HL-60 (cell line): ENCODE results near the gene SLA2.

Experiments used
- DNase-seq, 2 experiments: peaks; one replicate each; pipeline ENCODE4 v3.0.0-alpha.2; 2010 to 2020; ENCODE audit warnings: low read depth in 1 of 2, low spot score in 1 of 2
- H3K27ac ChIP-seq: fragments of 250-450 bp; sonication (Bioruptor Pico); replicated peaks from 2 replicates; pipeline ENCODE4 v1.5.1; 2020; ENCODE audit warnings: mild to moderate bottlenecking, moderate library complexity
- H3K27me3 ChIP-seq: fragments of 250-450 bp; sonication (Bioruptor Pico); 2 replicates; pipeline ENCODE4 v1.5.1; 2021; ENCODE audit warnings: mild to moderate bottlenecking, moderate library complexity; ENCODE audit not compliant: insufficient read depth, poor library complexity, severe bottlenecking
- H3K4me3 ChIP-seq: replicated peaks from 2 replicates; pipeline ENCODE4 v1.5.1; 2011; ENCODE audit warnings: mild to moderate bottlenecking, control low read depth, low read length; ENCODE audit not compliant: insufficient read depth
- GABPA ChIP-seq: IDR thresholded peaks from 2 replicates; pipeline ENCODE4 v1.6.1; 2012; ENCODE audit warnings: low read depth
- POLR2AphosphoS5 ChIP-seq: IDR thresholded peaks from 2 replicates; pipeline ENCODE4 v1.6.1; 2012; ENCODE audit warnings: low read depth
- SPI1 ChIP-seq: IDR thresholded peaks from 2 replicates; pipeline ENCODE4 v1.6.1; 2012; ENCODE audit warnings: low read depth, mild to moderate bottlenecking, borderline replicate concordance
- TF ChIP-seq, protein P1 (sequence below): IDR thresholded peaks from 2 replicates; pipeline ENCODE4 v1.6.1; 2012; ENCODE audit warnings: low read depth; ENCODE audit not compliant: insufficient replicate concordance
- TF ChIP-seq, protein P2 (sequence below): IDR thresholded peaks from one replicate; pipeline ENCODE4 v1.5.1; 2011; ENCODE audit warnings: low read length, control low read depth, inconsistent platforms; ENCODE audit not compliant: insufficient read depth

SLA2 gene

DNA sequence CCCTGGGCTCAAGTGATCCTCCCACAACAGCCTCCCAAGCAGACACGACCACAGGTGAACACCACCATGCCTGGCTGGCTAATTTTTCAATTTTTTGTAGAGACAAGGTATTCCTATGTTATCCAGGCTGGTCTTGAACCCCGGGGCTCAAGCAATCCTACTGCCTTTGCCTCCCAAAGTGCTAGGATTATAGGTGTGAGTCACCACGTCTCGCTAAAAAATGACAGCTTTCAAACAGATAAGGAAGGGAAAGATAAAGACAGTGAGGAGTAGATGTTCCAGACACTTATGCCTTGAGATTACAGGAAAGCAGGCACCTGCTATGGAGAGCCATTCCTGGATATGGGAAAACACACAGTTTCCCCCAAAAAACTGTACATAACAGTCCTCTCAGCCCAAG lies 40.9 kb upstream of the SLA2 start:
- Histone ChIP-seq H3K4me3 (no peak overlapping the region), H3K27me3 (no peaks in the 10 kb centered on the region), H3K27ac (no peak overlapping the region)
- TF ChIP-seq POLR2AphosphoS5 (no peak), SPI1 (no peak), GABPA (no peak)
- TF ChIP-seq, protein P1, sequence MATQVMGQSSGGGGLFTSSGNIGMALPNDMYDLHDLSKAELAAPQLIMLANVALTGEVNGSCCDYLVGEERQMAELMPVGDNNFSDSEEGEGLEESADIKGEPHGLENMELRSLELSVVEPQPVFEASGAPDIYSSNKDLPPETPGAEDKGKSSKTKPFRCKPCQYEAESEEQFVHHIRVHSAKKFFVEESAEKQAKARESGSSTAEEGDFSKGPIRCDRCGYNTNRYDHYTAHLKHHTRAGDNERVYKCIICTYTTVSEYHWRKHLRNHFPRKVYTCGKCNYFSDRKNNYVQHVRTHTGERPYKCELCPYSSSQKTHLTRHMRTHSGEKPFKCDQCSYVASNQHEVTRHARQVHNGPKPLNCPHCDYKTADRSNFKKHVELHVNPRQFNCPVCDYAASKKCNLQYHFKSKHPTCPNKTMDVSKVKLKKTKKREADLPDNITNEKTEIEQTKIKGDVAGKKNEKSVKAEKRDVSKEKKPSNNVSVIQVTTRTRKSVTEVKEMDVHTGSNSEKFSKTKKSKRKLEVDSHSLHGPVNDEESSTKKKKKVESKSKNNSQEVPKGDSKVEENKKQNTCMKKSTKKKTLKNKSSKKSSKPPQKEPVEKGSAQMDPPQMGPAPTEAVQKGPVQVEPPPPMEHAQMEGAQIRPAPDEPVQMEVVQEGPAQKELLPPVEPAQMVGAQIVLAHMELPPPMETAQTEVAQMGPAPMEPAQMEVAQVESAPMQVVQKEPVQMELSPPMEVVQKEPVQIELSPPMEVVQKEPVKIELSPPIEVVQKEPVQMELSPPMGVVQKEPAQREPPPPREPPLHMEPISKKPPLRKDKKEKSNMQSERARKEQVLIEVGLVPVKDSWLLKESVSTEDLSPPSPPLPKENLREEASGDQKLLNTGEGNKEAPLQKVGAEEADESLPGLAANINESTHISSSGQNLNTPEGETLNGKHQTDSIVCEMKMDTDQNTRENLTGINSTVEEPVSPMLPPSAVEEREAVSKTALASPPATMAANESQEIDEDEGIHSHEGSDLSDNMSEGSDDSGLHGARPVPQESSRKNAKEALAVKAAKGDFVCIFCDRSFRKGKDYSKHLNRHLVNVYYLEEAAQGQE, result no peak
- TF ChIP-seq, protein P2, sequence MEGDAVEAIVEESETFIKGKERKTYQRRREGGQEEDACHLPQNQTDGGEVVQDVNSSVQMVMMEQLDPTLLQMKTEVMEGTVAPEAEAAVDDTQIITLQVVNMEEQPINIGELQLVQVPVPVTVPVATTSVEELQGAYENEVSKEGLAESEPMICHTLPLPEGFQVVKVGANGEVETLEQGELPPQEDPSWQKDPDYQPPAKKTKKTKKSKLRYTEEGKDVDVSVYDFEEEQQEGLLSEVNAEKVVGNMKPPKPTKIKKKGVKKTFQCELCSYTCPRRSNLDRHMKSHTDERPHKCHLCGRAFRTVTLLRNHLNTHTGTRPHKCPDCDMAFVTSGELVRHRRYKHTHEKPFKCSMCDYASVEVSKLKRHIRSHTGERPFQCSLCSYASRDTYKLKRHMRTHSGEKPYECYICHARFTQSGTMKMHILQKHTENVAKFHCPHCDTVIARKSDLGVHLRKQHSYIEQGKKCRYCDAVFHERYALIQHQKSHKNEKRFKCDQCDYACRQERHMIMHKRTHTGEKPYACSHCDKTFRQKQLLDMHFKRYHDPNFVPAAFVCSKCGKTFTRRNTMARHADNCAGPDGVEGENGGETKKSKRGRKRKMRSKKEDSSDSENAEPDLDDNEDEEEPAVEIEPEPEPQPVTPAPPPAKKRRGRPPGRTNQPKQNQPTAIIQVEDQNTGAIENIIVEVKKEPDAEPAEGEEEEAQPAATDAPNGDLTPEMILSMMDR, result no peak
- no peak for DNase-seq

DNA sequence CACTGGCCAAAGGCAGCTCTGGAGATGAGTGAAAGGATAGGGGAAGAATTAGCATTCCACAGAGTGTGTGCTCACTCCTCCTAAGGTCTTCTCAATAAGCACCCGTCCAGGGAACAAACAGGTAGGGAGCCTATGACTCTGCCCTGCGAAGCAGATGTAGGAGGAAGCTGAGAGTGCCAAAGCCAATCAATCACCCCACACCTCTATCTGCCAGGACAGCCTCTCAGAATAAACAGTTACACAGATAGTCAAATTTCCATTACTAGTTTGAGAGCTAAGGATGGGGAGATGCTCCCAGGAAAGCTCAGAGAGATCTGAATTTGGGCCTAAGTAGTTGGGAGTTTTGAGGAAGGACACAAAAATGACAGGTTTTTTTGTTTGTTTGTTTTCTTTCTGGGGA lies 40.5 kb upstream of the SLA2 start:
- no peak for DNase-seq
- TF ChIP-seq GABPA, result no peak
- no peak for TF ChIP-seq SPI1
- TF ChIP-seq POLR2AphosphoS5, result no peak
- TF ChIP-seq, protein P1, result no peak
- TF ChIP-seq, protein P2, result no peak

DNA sequence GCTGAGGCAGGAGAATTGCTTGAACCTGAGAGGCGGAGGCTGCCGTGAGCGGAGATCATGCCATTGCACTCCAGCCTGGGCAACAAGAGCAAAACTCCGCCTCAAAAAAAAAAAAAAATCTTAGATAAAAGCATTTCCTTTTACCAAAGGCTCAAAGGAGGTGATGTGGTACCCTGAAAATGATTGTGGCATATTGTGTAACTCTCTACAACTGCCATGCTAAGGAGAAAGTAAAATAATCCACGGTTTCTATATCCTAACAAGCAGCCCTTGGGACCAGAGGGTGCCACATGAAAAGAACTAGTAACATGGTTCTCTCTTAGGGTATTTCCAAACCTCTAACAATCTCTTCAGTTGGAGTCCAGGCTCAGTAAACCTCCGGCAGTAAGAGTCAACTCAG lies 38.8 kb upstream of the SLA2 start:
- H3K27ac ChIP-seq, result no peak overlapping the region
- no peaks in the 10 kb centered on the region for H3K27me3 ChIP-seq
- no peak overlapping the region for H3K4me3 ChIP-seq
- DNase-seq, result no peak
- TF ChIP-seq POLR2AphosphoS5, result no peak
- TF ChIP-seq, protein P2, result no peak
- TF ChIP-seq SPI1, result no peak
- TF ChIP-seq GABPA, result no peak
- TF ChIP-seq, protein P1, result no peak

More for the DNA sequence above, 40.5 kb upstream of the SLA2 start:
- Histone ChIP-seq H3K27me3 (no peaks in the 10 kb centered on the region), H3K27ac (no peak overlapping the region), H3K4me3 (no peak overlapping the region)
